ENCODE results near the gene PTOV1.

- TF ChIP-seq CTCF (IDR thresholded peaks at IDR 0.05 in 4 of 5, conservative IDR thresholded peaks at IDR 0.05 in 1 of 5) = no peak
- no peak for TF ChIP-seq POLR2A (IDR thresholded peaks at IDR 0.05)
Measured at GRCh38 chr19:49882643-49883042, 31.7 kb downstream of the PTOV1 start.
